NT2/D1 (cell line): ENCODE results near the gene SLC15A2.

Experiments used
- DNase-seq: peaks from one replicate; pipeline ENCODE4 v3.0.0-alpha.2; 2011; ENCODE audit warnings: low read depth, low spot score
- H3K27me3 ChIP-seq: 2 replicates; pipeline ENCODE4 v1.6.0; 2011; ENCODE audit warnings: mild to moderate bottlenecking; ENCODE audit not compliant: insufficient read length, insufficient read depth
- H3K36me3 ChIP-seq: 2 replicates; pipeline ENCODE4 v1.6.1; 2011; ENCODE audit warnings: mild to moderate bottlenecking, low read length, mixed read lengths; ENCODE audit not compliant: insufficient read depth, insufficient read length
- H3K4me1 ChIP-seq: 2 replicates; pipeline ENCODE4 v1.5.1; 2011; ENCODE audit not compliant: insufficient read depth, insufficient read length
- H3K4me3 ChIP-seq: 2 replicates; pipeline ENCODE4 v1.5.1; 2011; ENCODE audit warnings: low read depth; ENCODE audit not compliant: insufficient read length
- H3K9ac ChIP-seq: 2 replicates; pipeline ENCODE4 v1.6.0; 2011; ENCODE audit warnings: low read depth; ENCODE audit not compliant: insufficient read length
- H3K9me3 ChIP-seq: 2 replicates; pipeline ENCODE4 v1.5.1; 2011; ENCODE audit warnings: mild to moderate bottlenecking, low read length; ENCODE audit not compliant: insufficient read depth
- SUZ12 ChIP-seq: IDR thresholded peaks from 2 replicates; pipeline ENCODE4 v1.6.1; 2011; ENCODE audit not compliant: insufficient read length, insufficient read depth; ENCODE audit errors: extremely low read depth
- YY1 ChIP-seq: IDR thresholded peaks from 2 replicates; pipeline ENCODE4 v1.6.1; 2011; ENCODE audit not compliant: insufficient read length, insufficient read depth
- ZNF274 ChIP-seq: IDR thresholded peaks from 2 replicates; pipeline ENCODE4 v1.6.1; 2011; ENCODE audit warnings: mild to moderate bottlenecking, low read depth, low read length

SLC15A2 gene

DNA sequence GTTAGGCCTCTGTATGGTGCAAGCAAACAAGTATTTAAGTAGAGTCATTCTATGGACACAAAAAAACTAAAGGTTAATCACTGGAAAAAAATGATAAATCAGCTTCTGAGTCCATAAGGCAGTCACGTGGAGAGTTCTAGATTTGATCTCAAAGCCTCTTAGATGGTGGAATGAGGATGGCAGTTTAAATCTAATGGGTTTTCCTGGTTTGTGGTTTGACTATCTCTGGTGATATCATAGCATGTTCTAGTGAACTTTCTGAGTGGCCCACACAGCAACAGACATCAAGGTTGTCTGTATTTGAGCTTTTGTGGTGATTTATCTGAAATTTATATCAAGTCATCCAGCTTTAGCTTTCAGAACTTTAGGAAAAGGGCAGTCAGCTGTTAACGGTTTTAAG lies 75.4 kb downstream of the SLC15A2 start:
- TF ChIP-seq ZNF274 = no peak
- no peak for TF ChIP-seq SUZ12
- TF ChIP-seq YY1 = no peak
- no peaks in the 10 kb centered on the region for H3K27me3 ChIP-seq
- H3K9me3 ChIP-seq = peaks cover 7% of the 10 kb centered on the region
- DNase-seq = no peak
- no peak overlapping the region for H3K4me3 ChIP-seq
- H3K4me1 ChIP-seq = no peaks in the 10 kb centered on the region
- H3K9ac ChIP-seq = no peak overlapping the region
- H3K36me3 ChIP-seq = no peaks in the 10 kb centered on the region

GRCh38 chr3:121970047-121970446 lies 75.8 kb downstream of the SLC15A2 start:
- no peaks in the 10 kb centered on the region for H3K27me3 ChIP-seq
- no peaks in the 10 kb centered on the region for H3K4me1 ChIP-seq
- no peak overlapping the region for H3K4me3 ChIP-seq
- no peak overlapping the region for H3K9ac ChIP-seq
- H3K36me3 ChIP-seq = no peaks in the 10 kb centered on the region
- TF ChIP-seq SUZ12 (no peak), YY1 (no peak), ZNF274 (no peak)
- DNase-seq = no peak
- peaks cover 11% of the 10 kb centered on the region for H3K9me3 ChIP-seq

DNA sequence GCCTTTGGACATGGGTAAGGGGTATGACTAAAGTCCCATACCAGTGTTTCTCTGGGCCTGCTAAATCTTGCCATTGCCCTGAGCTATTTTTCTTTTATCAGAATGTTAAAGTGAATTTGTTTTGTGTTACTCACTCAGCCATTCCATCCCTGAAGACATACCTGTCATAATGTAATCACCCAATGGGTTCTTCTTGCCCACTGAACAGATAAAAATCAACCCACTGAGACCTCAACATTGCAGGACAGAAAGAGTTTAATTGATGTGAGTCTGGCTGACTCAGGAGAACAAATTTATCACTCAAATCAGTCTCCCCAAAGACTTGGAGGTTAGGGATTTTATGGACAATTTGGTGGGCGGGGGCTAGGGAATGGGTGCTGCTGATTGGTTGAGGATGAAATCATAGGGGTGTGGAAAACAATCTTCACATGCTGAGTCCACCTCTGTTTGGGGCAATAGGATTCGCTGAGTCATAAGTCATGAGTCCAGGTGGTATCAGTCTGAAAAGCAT lies 80.5 kb downstream of the SLC15A2 start:
- H3K9me3 ChIP-seq = peaks cover 12% of the 10 kb centered on the region
- TF ChIP-seq YY1 = no peak
- TF ChIP-seq SUZ12 = no peak
- TF ChIP-seq ZNF274 = no peak
- no peaks in the 10 kb centered on the region for H3K36me3 ChIP-seq
- H3K27me3 ChIP-seq = no peaks in the 10 kb centered on the region
- no peak for DNase-seq
- no peaks in the 10 kb centered on the region for H3K4me1 ChIP-seq
- no peak overlapping the region for H3K4me3 ChIP-seq
- H3K9ac ChIP-seq = no peak overlapping the region

- Histone ChIP-seq H3K9ac (no peak overlapping the region), H3K4me1 (no peaks in the 10 kb centered on the region), H3K9me3 (peaks cover 12% of the 10 kb centered on the region), H3K27me3 (no peaks in the 10 kb centered on the region), H3K4me3 (no peak overlapping the region), H3K36me3 (no peaks in the 10 kb centered on the region)
- TF ChIP-seq SUZ12 (no peak), ZNF274 (no peak), YY1 (no peak)
- no peak for DNase-seq
Observed at GRCh38 chr3:121975702-121976302, 81.6 kb downstream of the SLC15A2 start.

DNA sequence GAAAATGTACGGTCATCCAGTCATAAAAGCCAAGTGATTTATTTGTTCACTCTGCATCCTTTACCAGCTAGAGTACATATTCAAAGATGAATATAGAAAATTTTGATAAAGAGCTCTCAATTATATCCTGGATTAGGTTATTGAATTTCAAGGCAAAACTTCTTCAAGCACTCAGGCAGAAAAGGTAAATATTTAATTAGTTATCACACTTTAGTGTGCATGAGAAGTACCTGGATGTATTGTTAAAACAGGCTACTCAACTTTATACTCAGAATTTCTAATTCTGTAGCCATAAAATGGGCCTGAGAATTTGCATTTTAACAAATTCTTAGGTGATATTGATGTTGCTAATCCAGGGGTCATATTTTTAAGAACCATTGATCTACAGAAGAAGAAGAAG lies 82.5 kb downstream of the SLC15A2 start:
- Histone ChIP-seq H3K4me3 (no peak overlapping the region), H3K27me3 (no peaks in the 10 kb centered on the region), H3K36me3 (no peaks in the 10 kb centered on the region), H3K9ac (no peak overlapping the region), H3K9me3 (peaks cover 12% of the 10 kb centered on the region), H3K4me1 (no peaks in the 10 kb centered on the region)
- TF ChIP-seq SUZ12 (no peak), YY1 (no peak), ZNF274 (no peak)
- no peak for DNase-seq

GRCh38 chr3:121979246-121979645 lies 85.0 kb downstream of the SLC15A2 start:
- TF ChIP-seq YY1 (no peak), ZNF274 (no peak), SUZ12 (no peak)
- no peak overlapping the region for H3K9ac ChIP-seq
- no peak for DNase-seq
- no peaks in the 10 kb centered on the region for H3K36me3 ChIP-seq
- H3K9me3 ChIP-seq = peaks cover 19% of the 10 kb centered on the region
- H3K27me3 ChIP-seq = no peaks in the 10 kb centered on the region
- H3K4me1 ChIP-seq = no peaks in the 10 kb centered on the region
- no peak overlapping the region for H3K4me3 ChIP-seq

GRCh38 chr3:121979734-121980449 lies 85.7 kb downstream of the SLC15A2 start:
- H3K27me3 ChIP-seq = no peaks in the 10 kb centered on the region
- H3K36me3 ChIP-seq = no peaks in the 10 kb centered on the region
- H3K4me3 ChIP-seq = no peak overlapping the region
- no peak overlapping the region for H3K9ac ChIP-seq
- no peaks in the 10 kb centered on the region for H3K4me1 ChIP-seq
- no peak for DNase-seq
- peaks cover 12% of the 10 kb centered on the region for H3K9me3 ChIP-seq
- TF ChIP-seq YY1 (no peak), ZNF274 (no peak), SUZ12 (no peak)
